Suppressor macrophage treated with lipopolysaccharide for 1 hour (primary cell): Measurements from ENCODE around the gene TAS2R60.
A peak's percentile ranks its signal among the peaks of the same experiment; 100 is the strongest.
"Not testable (repeated sequence)": the region's sequence is repeated elsewhere in the genome, so short reads cannot be mapped to it uniquely, and the experiment has no call there.

Experiments
- DNase-seq, 3 donors: peaks; one replicate each; pipeline ENCODE4 v3.0.0-alpha.2; 2020 to 2022

Gene TAS2R60

GRCh38 chr7:143443153-143443552, at the start of gene TAS2R60:
Gene TAS2R60 (plus strand): TSS chr7:143443453. CDS start chr7:143443453, 0 bp downstream.
- DNase-seq, result no peak

GRCh38 chr7:143394068-143394467, 49.2 kb upstream of the TAS2R60 start:
- DNase-seq, result no peak

- no peak for DNase-seq
Observed at GRCh38 chr7:143394777-143395176, 48.5 kb upstream of the TAS2R60 start.

GRCh38 chr7:143395187-143396149, 47.8 kb upstream of the TAS2R60 start:
- peak; percentile 57 to 60 (median 58) for DNase-seq

- no peak for DNase-seq
Observed at GRCh38 chr7:143396182-143396581, 47.1 kb upstream of the TAS2R60 start.

- no peak for DNase-seq
Observed at GRCh38 chr7:143396625-143397556, 46.4 kb upstream of the TAS2R60 start.

GRCh38 chr7:143397710-143398530, 45.3 kb upstream of the TAS2R60 start:
- no peak for DNase-seq

GRCh38 chr7:143398616-143399015, 44.6 kb upstream of the TAS2R60 start:
- DNase-seq, result no peak

GRCh38 chr7:143399151-143399550, 44.1 kb upstream of the TAS2R60 start:
- no peak for DNase-seq

GRCh38 chr7:143399642-143400041, 43.6 kb upstream of the TAS2R60 start:
- no peak for DNase-seq

- no peak for DNase-seq
Observed at GRCh38 chr7:143401265-143401664, 42.0 kb upstream of the TAS2R60 start.

GRCh38 chr7:143402233-143402632, 41.0 kb upstream of the TAS2R60 start:
- not testable (repeated sequence) for DNase-seq

GRCh38 chr7:143405173-143406001, 37.9 kb upstream of the TAS2R60 start:
- no peak for DNase-seq

GRCh38 chr7:143406002-143406357, 37.3 kb upstream of the TAS2R60 start:
- no peak for DNase-seq

GRCh38 chr7:143407287-143408251, 35.7 kb upstream of the TAS2R60 start:
- DNase-seq, result peak; percentile 49 to 57 (median 54)

- no peak for DNase-seq
Observed at GRCh38 chr7:143408252-143408685, 35.0 kb upstream of the TAS2R60 start.

GRCh38 chr7:143408686-143409561, 34.3 kb upstream of the TAS2R60 start, which contains the start of gene EPHA1:
Gene EPHA1 (minus strand): TSS chr7:143408856. CDS start chr7:143408805, 51 bp downstream.
- DNase-seq, result peak in 2 of 3 donors; percentile 39 to 49

GRCh38 chr7:143410521-143411004, 32.7 kb upstream of the TAS2R60 start:
- DNase-seq, result peak; percentile 58 to 87 (median 74)
